NCI-H69 (cell line): ENCODE results near the gene IKZF4.
A peak's percentile ranks its signal among the peaks of the same experiment; 100 is the strongest.

Experiments
- DNase-seq: peaks from one replicate; lab custom pipeline; 2025; lab: John Stamatoyannopoulos, UW

The IKZF4 gene

DNA sequence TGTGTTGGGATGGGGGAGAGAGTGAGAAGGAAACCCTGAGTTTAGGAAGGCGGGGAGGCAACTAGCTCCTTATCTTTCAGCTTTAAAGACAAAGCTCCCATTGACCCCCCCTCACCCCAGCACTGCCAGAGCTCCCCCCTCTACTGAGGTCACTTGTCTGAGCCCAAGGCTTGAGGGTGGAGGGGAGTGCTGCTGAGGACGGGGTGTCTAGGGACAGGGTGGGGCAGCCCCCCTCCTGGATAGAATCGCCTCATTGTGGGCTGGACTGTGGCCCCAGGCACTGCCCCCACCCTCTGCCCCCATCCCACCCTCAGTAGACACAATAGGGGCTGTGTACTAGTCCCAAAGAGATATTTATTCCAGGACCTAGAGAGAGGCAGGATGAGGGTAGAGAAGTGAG, 62.1 kb downstream of the IKZF4 start:
- no peak for DNase-seq

DNA sequence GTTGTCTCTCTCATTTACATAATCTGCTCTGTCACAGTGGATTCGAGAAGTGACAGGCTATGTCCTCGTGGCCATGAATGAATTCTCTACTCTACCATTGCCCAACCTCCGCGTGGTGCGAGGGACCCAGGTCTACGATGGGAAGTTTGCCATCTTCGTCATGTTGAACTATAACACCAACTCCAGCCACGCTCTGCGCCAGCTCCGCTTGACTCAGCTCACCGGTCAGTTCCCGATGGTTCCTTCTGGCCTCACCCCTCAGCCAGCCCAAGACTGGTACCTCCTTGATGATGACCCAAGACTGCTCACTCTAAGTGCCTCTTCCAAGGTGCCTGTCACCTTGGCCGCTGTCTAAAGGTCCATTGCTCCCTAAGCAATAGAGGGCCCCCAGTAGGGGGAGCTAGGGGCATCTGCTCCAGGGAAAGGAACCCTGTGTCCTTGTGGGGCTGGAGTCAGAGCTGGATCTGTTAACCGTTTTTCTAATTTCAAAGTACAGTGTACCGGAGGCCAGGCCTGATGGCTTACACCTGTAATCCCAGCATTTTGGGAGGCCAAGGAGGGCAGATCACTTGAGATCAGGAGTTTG, 64.2 kb downstream of the IKZF4 start:
- peak; percentile 57 for DNase-seq

DNA sequence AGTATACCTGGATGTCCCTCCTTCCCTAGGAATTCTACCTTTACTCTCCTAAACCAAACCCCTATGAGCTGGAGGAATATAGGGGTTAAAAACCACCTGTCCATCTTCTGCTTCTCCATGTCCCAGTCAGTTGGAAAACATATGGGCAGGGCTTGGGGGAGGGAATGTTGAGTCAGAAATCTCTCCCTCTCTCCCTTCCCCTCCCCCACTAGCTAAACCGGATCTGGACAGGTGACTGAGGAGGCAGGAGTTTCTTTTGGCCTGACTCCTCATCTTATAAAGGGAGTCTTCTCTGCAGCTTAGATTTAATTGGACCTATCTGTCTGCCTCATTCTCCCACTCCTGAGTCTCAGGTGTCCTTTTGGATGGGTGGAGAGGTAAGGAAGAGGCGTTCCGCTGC, 65.3 kb downstream of the IKZF4 start:
- peak; percentile 11 for DNase-seq

- no peak for DNase-seq
Measured at GRCh38 chr12:56086608-56087007, 65.8 kb downstream of the IKZF4 start.

GRCh38 chr12:56087220-56087619, 66.4 kb downstream of the IKZF4 start:
- peak; percentile 15 for DNase-seq
